Right lobe of liver (tissue), 6 donors: ENCODE measurements around the gene TACSTD2. TPM values are rescaled to one million over a fixed set of nuclear protein-coding genes. Genes with fewer than 3 reads are reported as not detected.

Experiments used
- ATAC-seq, 4 donors: fragments of 200-7000 bp; cut with Tn5 transposase; one replicate each; pipeline ENCODE4 v1.9.1; 2020; ENCODE audit warnings: mild to moderate bottlenecking in 4 of 4, moderate library complexity in 4 of 4
- DNase-seq, 3 donors: peaks; one replicate each; pipeline ENCODE4 v3.0.0-alpha.2; 2020
- H3K27ac ChIP-seq, 3 donors: fragments of 200-600 bp; one replicate each; pipeline ENCODE4 v1.8.0; 2022
- H3K27me3 ChIP-seq, 2 donors: fragments of 200-600 bp; one replicate each; pipeline ENCODE4 v1.8.0; 2022
- H3K36me3 ChIP-seq, 4 donors: fragments of 200-600 bp; sonication (generic) in 1 of 4; one replicate each; pipeline versions ENCODE4 v1.5.1 to v1.8.0; 2017 to 2022; ENCODE audit warnings: control low read depth in 1 of 4
- H3K4me1 ChIP-seq, 4 donors: fragments of 200-600 bp; sonication (generic) in 1 of 4; one replicate each; pipeline versions ENCODE4 v1.5.1 to v1.8.0; 2017 to 2022; ENCODE audit warnings: control low read depth in 1 of 4
- H3K4me3 ChIP-seq, 3 donors: fragments of 200-600 bp; one replicate each; pipeline ENCODE4 v1.8.0; 2022
- H3K9me3 ChIP-seq, 4 donors: fragments of 200-600 bp; sonication (generic) in 1 of 4; one replicate each; pipeline versions ENCODE4 v1.5.1 to v1.8.0; 2017 to 2022; ENCODE audit warnings: control low read depth in 1 of 4
- POLR2A ChIP-seq: fragments of 450-650 bp; IDR thresholded peaks from one replicate; pipeline ENCODE4 v1.6.1; 2017; ENCODE audit warnings: antibody characterized with exemption, mild to moderate bottlenecking
- WGBS: methylation state at CpG from one replicate; pipeline ENCODE4 v1.1.6; 2018; ENCODE audit warnings: low coverage, low lambda C conversion rate; ENCODE audit not compliant: insufficient coverage; ENCODE audit errors: missing lambda C conversion rate; 5-methylcytosine and 5-hydroxymethylcytosine counted together
- intact Hi-C, 2 donors: fragments of 100-400 bp; cut with DNase I; formaldehyde crosslinking; loops; one replicate each; pipeline versions ENCODE4 v1.11.2 to v1.14.1; 2022
- total RNA-seq, 6 experiments: library from RNA; depleted of rRNA in 2 of 6; stranded (reverse); fragments of >200 nt in 2 of 6; fragmentation: NEBNext Ultra II Directional in 3 of 6; extraction: Animal tissue kit (Norgen Biotek cat#: 25700) in 3 of 6; gene quantifications; one replicate each; pipeline versions ENCODE4 v1.1.0 to v1.2.4, GENCODE V29; 2016 to 2023
- TF ChIP-seq, protein P1 (sequence below), 4 donors: fragments of 200-600 bp in 3 of 4; fragments of 450-650 bp in 1 of 4; IDR thresholded peaks; one replicate each; pipeline versions ENCODE4 v1.5.1 to v1.8.0; 2016 to 2022; ENCODE audit warnings: antibody characterized with exemption in 4 of 4, mild to moderate bottlenecking in 2 of 4
- donor health status: DM: no; HTN: yes; CAD: no.
- donor health status: DM: no; HTN: no; CAD: no.
- donor health status: DM: no; HTN: no; CAD: no.
- donor health status: DM: no; HTN: yes; CAD: no.
- donor health status: DM: no; HTN: yes; CAD: no.

TACSTD2 gene
- total RNA-seq, 6 experiments from 2014 or later, result 1.0 to 4.7 (median 1.3) TPM

DNA sequence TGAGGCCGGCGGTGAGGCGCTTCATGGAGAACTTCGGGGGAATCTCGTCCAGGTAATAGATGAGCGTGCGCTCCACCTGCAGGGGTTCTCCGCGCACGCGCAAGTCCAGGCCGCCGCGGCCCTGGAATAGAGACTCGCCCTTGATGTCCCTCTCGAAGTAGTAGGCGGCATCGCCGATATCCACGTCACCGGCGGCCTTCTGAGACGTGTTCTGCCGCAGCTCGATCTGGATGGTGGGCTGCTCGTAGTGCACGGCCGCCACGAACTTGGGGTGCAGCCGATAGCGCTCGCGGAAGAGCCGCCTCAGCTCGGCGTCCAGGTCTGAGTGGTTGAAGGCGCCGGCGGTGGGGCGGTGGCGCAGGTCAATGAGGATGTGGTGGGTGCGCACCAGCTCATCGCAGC lies 726 bp downstream of the TACSTD2 start:
- intact Hi-C loops, result no loop called here
- peaks cover 0 to 12% (median 0%) of the 10 kb centered on the region in 4 donors for H3K4me1 ChIP-seq
- WGBS, result 7% methylated on average over 25 of the region's 43 CpGs
- TF ChIP-seq, protein P1, sequence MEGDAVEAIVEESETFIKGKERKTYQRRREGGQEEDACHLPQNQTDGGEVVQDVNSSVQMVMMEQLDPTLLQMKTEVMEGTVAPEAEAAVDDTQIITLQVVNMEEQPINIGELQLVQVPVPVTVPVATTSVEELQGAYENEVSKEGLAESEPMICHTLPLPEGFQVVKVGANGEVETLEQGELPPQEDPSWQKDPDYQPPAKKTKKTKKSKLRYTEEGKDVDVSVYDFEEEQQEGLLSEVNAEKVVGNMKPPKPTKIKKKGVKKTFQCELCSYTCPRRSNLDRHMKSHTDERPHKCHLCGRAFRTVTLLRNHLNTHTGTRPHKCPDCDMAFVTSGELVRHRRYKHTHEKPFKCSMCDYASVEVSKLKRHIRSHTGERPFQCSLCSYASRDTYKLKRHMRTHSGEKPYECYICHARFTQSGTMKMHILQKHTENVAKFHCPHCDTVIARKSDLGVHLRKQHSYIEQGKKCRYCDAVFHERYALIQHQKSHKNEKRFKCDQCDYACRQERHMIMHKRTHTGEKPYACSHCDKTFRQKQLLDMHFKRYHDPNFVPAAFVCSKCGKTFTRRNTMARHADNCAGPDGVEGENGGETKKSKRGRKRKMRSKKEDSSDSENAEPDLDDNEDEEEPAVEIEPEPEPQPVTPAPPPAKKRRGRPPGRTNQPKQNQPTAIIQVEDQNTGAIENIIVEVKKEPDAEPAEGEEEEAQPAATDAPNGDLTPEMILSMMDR (IDR thresholded peaks at IDR 0.05), result no peak
- no peak for TF ChIP-seq POLR2A
- no peaks in the 10 kb centered on the region for H3K36me3 ChIP-seq
- peak overlapping the region in 1 of 3 donors; percentile 11 for H3K27ac ChIP-seq
- H3K27me3 ChIP-seq, result peaks cover 0 to 23% of the 10 kb centered on the region in 2 donors
- DNase-seq, result peak in 2 of 3 donors; percentile 33 to 61
- peak overlapping the region in 2 of 3 donors; percentile 7 to 36 for H3K4me3 ChIP-seq
- peak; percentile 12 to 37 (median 26) for ATAC-seq
- H3K9me3 ChIP-seq, result no peaks in the 10 kb centered on the region

DNA sequence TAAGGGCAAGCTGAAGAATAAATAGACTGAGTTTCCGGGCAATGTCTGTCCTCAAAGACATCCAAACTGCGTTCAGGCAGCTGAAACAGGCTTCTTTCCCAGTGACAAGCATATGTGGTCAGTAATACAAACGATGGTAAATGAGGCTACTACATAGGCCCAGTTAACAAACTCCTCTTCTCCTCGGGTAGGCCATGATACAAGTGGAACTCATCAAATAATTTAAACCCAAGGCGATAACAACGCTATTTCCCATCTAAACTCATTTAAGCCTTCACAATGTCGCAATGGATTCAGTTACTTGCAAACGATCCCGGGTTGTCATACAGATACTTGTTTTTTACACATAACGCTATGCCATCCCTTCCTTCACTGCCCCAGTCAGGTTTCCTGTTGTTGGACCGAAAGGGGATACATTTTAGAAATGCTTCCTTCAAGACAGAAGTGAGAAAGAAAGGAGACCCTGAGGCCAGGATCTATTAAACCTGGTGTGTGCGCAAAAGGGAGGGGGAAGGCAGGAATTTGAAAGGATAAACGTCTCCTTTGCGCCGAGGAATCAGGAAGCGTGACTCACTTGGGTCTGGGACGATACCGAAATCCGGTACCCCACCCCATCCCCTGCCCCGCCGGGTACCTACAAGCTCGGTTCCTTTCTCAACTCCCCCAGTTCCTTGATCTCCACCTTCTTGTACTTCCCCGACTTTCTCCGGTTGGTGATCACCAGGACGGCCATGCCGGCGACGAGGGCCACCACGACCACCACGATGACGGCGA lies 1.3 kb downstream of the TACSTD2 start:
- Histone ChIP-seq H3K4me3 (peak overlapping the region in 2 of 3 donors; percentile 7 to 36), H3K27me3 (peaks cover 0 to 23% of the 10 kb centered on the region in 2 donors), H3K4me1 (peaks cover 0 to 12% (median 0%) of the 10 kb centered on the region in 4 donors), H3K36me3 (no peaks in the 10 kb centered on the region), H3K27ac (no peak overlapping the region), H3K9me3 (no peaks in the 10 kb centered on the region)
- no peak for ATAC-seq
- no peak for TF ChIP-seq POLR2A
- intact Hi-C loops, result no loop called here
- DNase-seq, result no peak
- 33% methylated on average over 30 of the region's 32 CpGs for WGBS

DNA sequence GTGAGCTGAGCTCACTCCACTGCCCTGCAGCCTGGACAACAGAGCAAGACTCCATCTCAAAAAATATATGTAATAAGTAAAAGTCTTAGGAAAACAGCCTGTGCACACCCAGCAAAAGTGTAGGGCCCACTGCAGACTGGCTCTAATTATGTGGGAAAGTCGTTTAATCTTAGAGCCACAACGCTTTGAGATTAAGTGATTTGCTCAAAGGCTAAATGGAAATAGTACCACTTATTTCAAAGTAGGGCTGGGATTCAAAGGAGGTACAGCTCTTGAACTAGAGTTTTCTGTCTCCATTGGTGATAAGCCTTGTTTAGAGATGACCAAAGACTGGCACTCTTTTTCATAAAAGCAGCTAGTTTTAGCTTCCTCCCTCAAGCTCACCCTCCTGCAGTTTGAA lies 2.2 kb downstream of the TACSTD2 start:
- no peak overlapping the region for H3K27ac ChIP-seq
- no peak for TF ChIP-seq POLR2A
- TF ChIP-seq, protein P1 (IDR thresholded peaks at IDR 0.05), result no peak
- H3K4me3 ChIP-seq, result no peak overlapping the region

DNA sequence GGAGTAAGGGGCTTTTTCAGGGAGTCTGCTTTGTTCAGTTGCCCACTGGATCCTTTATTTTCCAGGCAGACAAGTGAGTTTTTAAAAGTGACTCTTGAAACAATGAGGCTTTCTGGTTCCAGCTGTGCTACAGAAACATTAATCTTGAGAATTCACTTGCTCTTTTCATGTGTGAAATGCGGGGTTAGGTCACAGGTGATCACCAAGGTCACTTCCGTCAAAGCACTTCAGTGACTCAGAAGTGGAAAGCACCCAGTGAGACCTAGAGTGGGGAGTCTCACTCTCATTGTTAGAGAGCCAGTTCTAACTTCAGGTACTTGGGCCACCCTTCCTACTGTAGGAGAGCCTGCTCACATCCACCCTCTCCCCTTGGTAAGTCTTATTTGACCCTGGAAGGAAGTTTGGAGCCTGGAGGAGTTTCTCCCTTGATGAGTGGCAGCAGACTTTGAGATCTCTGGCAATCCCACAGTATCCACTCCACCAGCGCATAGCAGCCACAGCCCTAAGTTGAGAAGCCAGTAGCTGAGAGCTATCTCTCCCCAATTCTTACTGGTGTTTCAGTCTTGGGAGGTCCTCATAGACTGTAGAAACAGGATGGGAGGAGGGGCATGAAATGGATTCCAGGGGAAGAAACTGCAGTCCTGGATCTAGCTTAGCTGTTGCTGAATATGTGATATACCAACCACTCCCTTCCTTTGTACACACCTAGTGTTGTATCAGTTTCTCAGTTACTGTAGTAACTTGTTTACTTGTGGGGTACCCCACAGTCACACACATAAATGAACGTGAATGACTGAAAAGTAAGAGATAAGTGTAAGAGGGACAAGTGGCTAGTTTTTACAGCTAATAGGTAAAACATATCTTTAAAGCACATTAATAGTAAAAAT lies 3.1 kb downstream of the TACSTD2 start:
- Histone ChIP-seq H3K9me3 (no peaks in the 10 kb centered on the region), H3K4me1 (peaks cover 0 to 12% (median 0%) of the 10 kb centered on the region in 4 donors), H3K36me3 (no peaks in the 10 kb centered on the region), H3K4me3 (no peak overlapping the region), H3K27ac (no peak overlapping the region), H3K27me3 (peaks cover 0 to 23% of the 10 kb centered on the region in 2 donors)
- no peak for DNase-seq
- intact Hi-C loops, result no loop called here
- WGBS, result 40% methylated on average over 1 of the region's 4 CpGs
- TF ChIP-seq, protein P1 (IDR thresholded peaks at IDR 0.05), result no peak
- TF ChIP-seq POLR2A, result no peak
- peak in 1 of 4 donors; percentile 48 for ATAC-seq

More for the DNA sequence above, 2.2 kb downstream of the TACSTD2 start:
- ATAC-seq (no peak), DNase-seq (no peak)
- H3K4me1 ChIP-seq, result peaks cover 0 to 12% (median 0%) of the 10 kb centered on the region in 4 donors
- 54% methylated on average over 2 of the region's 2 CpGs for WGBS
- H3K36me3 ChIP-seq, result no peaks in the 10 kb centered on the region
- H3K9me3 ChIP-seq, result no peaks in the 10 kb centered on the region
- H3K27me3 ChIP-seq, result peaks cover 0 to 23% of the 10 kb centered on the region in 2 donors
- intact Hi-C loops, result no loop called here
